Upper lobe of left lung (tissue), 4 donors: ENCODE results near the gene EFCC1.

Experiments
- CTCF ChIP-seq, 6 experiments: fragments of 450-650 bp in 4 of 6; fragments of 200-600 bp in 2 of 6; sonication (generic) in 2 of 6; IDR thresholded peaks; one replicate each; pipeline ENCODE4 v1.5.1; 2016 to 2019; ENCODE audit warnings: antibody characterized with exemption in 6 of 6
- EP300 ChIP-seq, 4 donors: sonication (generic); formaldehyde crosslinking; IDR thresholded peaks; one replicate each; pipeline ENCODE4 v1.5.1; 2017; ENCODE audit warnings: antibody characterized with exemption in 4 of 4, control low read depth in 2 of 4
- POLR2A ChIP-seq, 4 donors: fragments of 450-650 bp; IDR thresholded peaks; one replicate each; pipeline ENCODE4 v1.5.1; 2016 to 2017; ENCODE audit warnings: antibody characterized with exemption in 4 of 4, mild to moderate bottlenecking in 2 of 4
- POLR2AphosphoS5 ChIP-seq, 2 donors: sonication (generic); formaldehyde crosslinking; IDR thresholded peaks; one replicate each; pipeline ENCODE4 v1.5.1; 2017; ENCODE audit warnings: antibody characterized with exemption in 2 of 2

- TF ChIP-seq POLR2AphosphoS5 (IDR thresholded peaks at IDR 0.05) (peak; percentile 76 to 79), EP300 (IDR thresholded peaks at IDR 0.05) (peak in 1 of 4 donors; percentile 19), CTCF (IDR thresholded peaks at IDR 0.05) (peak; percentile 65 to 95 (median 92)), POLR2A (IDR thresholded peaks at IDR 0.05) (peak in 2 of 4 donors; percentile 52 to 70)
These were observed 25.8 kb downstream of the EFCC1 start for GRCh38 chr3:129026728-129027543.
